CD8-positive, alpha-beta memory T cell (primary cell): ENCODE measurements around the gene IGF2BP3. TPM values are rescaled to one million over a fixed set of nuclear protein-coding genes. Genes with fewer than 3 reads are reported as not detected.
"Not testable (repeated sequence)": the region's sequence is repeated elsewhere in the genome, so short reads cannot be mapped to it uniquely, and the experiment has no call there.

ENCODE experiments used
- CTCF ChIA-PET: fragments of 350-600 bp; sonication (Branson Sonifier 250); formaldehyde crosslinking; loops from one replicate; lab custom pipeline; 2021; ENCODE audit warnings: antibody characterized with exemption; lab: Charles Lee
- POLR2A ChIA-PET: fragments of 350-600 bp; sonication (Branson Sonifier 250); formaldehyde crosslinking; loops from one replicate; lab custom pipeline; 2021; ENCODE audit warnings: antibody characterized with exemption; lab: Charles Lee
- DNase-seq, 5 donors: peaks; one replicate each; pipeline versions ENCODE4 v3.0.0 to v3.0.0-alpha.2; 2020 to 2022; ENCODE audit warnings: mixed read lengths in 1 of 5
- H3K27ac ChIP-seq: one replicate; pipeline ENCODE4 v1.7.0; 2013; ENCODE audit warnings: low read depth, mild to moderate bottlenecking, low read length, moderate library complexity
- H3K27me3 ChIP-seq: 2 replicates; pipeline ENCODE4 v1.7.0; 2013; ENCODE audit warnings: low read length, mild to moderate bottlenecking; ENCODE audit not compliant: insufficient read depth, poor library complexity, severe bottlenecking
- H3K36me3 ChIP-seq: 2 replicates; pipeline ENCODE4 v1.7.0; 2013; ENCODE audit warnings: mild to moderate bottlenecking, low read length, moderate library complexity; ENCODE audit not compliant: insufficient read depth
- H3K4me1 ChIP-seq: 2 replicates; pipeline ENCODE4 v1.7.0; 2013; ENCODE audit warnings: mild to moderate bottlenecking, low read length, moderate library complexity; ENCODE audit not compliant: insufficient read depth
- H3K4me3 ChIP-seq: 2 replicates; pipeline ENCODE4 v1.7.0; 2013; ENCODE audit warnings: mild to moderate bottlenecking, low read length
- H3K9me3 ChIP-seq: 2 replicates; pipeline ENCODE4 v1.7.0; 2013; ENCODE audit warnings: mild to moderate bottlenecking, low read length
- H3K27ac Mint-ChIP-seq, 8 donors: one replicate each; pipeline ENCODE4 v1.8.0; 2020 to 2021; ENCODE audit warnings: mixed read lengths in 8 of 8, mild to moderate bottlenecking in 6 of 8, inconsistent platforms in 3 of 8, moderate library complexity in 3 of 8
- H3K27me3 Mint-ChIP-seq, 2 donors: one replicate each; pipeline ENCODE4 v1.8.0; 2020 to 2021; ENCODE audit warnings: mixed read lengths in 2 of 2, mild to moderate bottlenecking in 1 of 2, moderate library complexity in 1 of 2
- H3K36me3 Mint-ChIP-seq, 3 donors: one replicate each; pipeline ENCODE4 v1.8.0; 2020 to 2021; ENCODE audit warnings: mixed read lengths in 3 of 3, inconsistent platforms in 1 of 3, mild to moderate bottlenecking in 1 of 3
- H3K4me1 Mint-ChIP-seq, 3 donors: one replicate each; pipeline ENCODE4 v1.8.0; 2020 to 2021; ENCODE audit warnings: mixed read lengths in 3 of 3, inconsistent platforms in 1 of 3, mild to moderate bottlenecking in 1 of 3
- H3K4me3 Mint-ChIP-seq, 7 donors: one replicate each; pipeline ENCODE4 v1.8.0; 2020 to 2021; ENCODE audit warnings: mixed read lengths in 7 of 7, mild to moderate bottlenecking in 6 of 7, moderate library complexity in 4 of 7, inconsistent platforms in 2 of 7
- H3K9me3 Mint-ChIP-seq, 5 donors: one replicate each; pipeline ENCODE4 v1.8.0; 2020 to 2022; ENCODE audit warnings: mixed read lengths in 5 of 5, mild to moderate bottlenecking in 3 of 5, moderate library complexity in 2 of 5, inconsistent platforms in 1 of 5
- polyA plus RNA-seq: library from polyadenylated mRNA; unstranded; fragments of 300-500 nt; fragmentation: Illumina TruSeq; gene quantifications from one replicate; pipeline ENCODE4 v1.2.3, GENCODE V29; 2021
- total RNA-seq, 2 experiments: library from RNA; stranded (reverse); gene quantifications; one replicate each; pipeline ENCODE4 v1.2.3, GENCODE V29; 2021

The IGF2BP3 gene
- total and polyA plus RNA-seq, 3 experiments from 2014 or later: 0.04 to 0.15 (median 0.13) TPM

DNA sequence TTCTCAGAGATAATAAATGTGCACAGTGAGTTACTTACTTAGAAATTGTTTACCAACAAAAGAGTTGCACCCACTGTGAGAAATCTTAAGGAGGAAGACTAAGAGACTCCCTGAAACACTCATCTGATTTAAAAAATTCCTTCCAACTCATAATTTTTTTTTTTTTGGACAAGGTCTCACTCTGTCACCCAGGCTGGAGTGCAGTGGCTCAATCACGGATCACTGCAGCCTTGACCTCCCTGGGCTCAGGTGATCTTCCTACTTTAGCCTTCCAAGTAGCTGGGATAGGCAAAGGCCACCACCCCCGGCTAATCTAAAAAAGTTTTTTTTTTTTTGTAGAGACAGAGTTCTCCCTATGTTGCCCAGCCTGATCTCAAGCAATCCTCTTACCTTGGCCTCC is 135.2 kb downstream of the IGF2BP3 start:
- Mint-ChIP-seq H3K4me3 (no peak overlapping the region), H3K27me3 (peaks cover 9 to 17% of the 10 kb centered on the region in 2 donors), H3K4me1 (no peaks in the 10 kb centered on the region), H3K36me3 (no peaks in the 10 kb centered on the region), H3K9me3 (peaks cover 0 to 5% (median 0%) of the 10 kb centered on the region in 5 donors), H3K27ac (no peak overlapping the region)
- Histone ChIP-seq H3K4me1 (no peaks in the 10 kb centered on the region), H3K27ac (no peak overlapping the region), H3K36me3 (no peaks in the 10 kb centered on the region), H3K4me3 (no peak overlapping the region), H3K27me3 (no peaks in the 10 kb centered on the region), H3K9me3 (no peaks in the 10 kb centered on the region)
- ChIA-PET CTCF (no interaction called here), POLR2A (no interaction called here)
- DNase-seq: no peak

DNA sequence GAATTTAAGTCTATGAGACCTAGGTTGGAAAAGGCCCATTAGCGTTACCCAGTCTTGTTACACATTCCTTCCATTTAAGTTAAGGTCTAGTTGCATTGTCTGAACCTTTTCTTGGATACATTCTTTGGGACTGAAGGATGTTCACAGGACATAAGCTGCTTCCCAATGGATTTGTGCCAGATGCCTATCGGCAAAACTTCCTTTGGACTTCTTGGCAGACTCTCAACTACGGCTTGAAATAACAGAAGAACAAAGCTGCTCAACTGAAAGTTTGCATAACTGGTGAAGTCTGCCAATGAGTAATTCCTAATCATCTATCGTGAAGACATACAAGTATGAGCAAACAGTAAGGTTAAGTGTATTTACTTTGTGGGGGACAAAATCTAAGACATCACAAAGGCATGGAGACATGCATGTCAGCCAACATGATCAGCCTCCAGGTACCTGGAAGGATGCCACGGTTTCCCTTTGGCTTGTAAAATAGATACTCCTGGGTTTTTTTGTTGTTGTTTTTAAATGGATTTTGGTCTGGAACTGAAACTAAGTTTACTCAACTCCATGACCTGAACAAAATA is 135.7 kb downstream of the IGF2BP3 start:
- Histone ChIP-seq H3K9me3 (no peaks in the 10 kb centered on the region), H3K36me3 (no peaks in the 10 kb centered on the region), H3K4me1 (no peaks in the 10 kb centered on the region), H3K4me3 (no peak overlapping the region), H3K27me3 (no peaks in the 10 kb centered on the region), H3K27ac (no peak overlapping the region)
- Mint-ChIP-seq H3K27me3 (peaks cover 9 to 17% of the 10 kb centered on the region in 2 donors), H3K27ac (no peak overlapping the region), H3K9me3 (peaks cover 0 to 5% (median 0%) of the 10 kb centered on the region in 5 donors), H3K4me3 (no peak overlapping the region), H3K36me3 (no peaks in the 10 kb centered on the region), H3K4me1 (no peaks in the 10 kb centered on the region)
- CTCF ChIA-PET: no interaction called here
- DNase-seq: no peak
- POLR2A ChIA-PET: no interaction called here

DNA sequence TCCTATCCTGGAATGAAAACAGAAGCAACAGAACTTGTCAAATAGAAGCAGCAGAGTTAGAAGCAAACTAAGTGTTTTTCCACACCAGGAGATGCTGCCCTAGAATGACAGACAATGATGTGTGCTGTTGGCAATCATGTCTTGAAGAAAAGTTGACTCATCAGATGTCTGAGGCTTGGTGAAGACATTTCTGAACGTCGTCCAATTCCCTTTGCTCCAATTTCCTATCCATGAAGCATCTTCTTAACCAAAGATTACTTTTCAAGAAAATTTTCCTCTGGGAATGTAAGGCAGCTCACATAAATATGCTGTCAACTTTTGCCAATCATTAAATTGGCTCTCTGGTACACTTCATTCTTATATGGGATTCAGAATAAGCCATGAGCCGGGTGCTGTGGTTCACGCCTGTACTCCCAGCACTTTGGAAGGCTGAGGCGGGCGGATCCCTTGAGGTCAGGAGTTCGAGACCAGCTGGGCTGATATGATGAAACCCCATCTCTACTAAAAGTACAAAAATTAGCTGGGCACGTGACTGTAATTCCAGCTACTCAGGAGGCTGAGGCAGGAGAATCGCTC is 136.5 kb downstream of the IGF2BP3 start:
- H3K27ac ChIP-seq: no peak overlapping the region
- peaks cover 9 to 17% of the 10 kb centered on the region in 2 donors for H3K27me3 Mint-ChIP-seq
- H3K27ac Mint-ChIP-seq: no peak overlapping the region
- ChIA-PET POLR2A (no interaction called here), CTCF (no interaction called here)
- H3K4me3 Mint-ChIP-seq: no peak overlapping the region
- no peaks in the 10 kb centered on the region for H3K27me3 ChIP-seq
- no peaks in the 10 kb centered on the region for H3K9me3 ChIP-seq
- H3K36me3 ChIP-seq: no peaks in the 10 kb centered on the region
- H3K4me1 Mint-ChIP-seq: no peaks in the 10 kb centered on the region
- peaks cover 0 to 5% (median 0%) of the 10 kb centered on the region in 5 donors for H3K9me3 Mint-ChIP-seq
- H3K4me3 ChIP-seq: no peak overlapping the region
- no peaks in the 10 kb centered on the region for H3K4me1 ChIP-seq
- H3K36me3 Mint-ChIP-seq: no peaks in the 10 kb centered on the region
- DNase-seq: no peak

DNA sequence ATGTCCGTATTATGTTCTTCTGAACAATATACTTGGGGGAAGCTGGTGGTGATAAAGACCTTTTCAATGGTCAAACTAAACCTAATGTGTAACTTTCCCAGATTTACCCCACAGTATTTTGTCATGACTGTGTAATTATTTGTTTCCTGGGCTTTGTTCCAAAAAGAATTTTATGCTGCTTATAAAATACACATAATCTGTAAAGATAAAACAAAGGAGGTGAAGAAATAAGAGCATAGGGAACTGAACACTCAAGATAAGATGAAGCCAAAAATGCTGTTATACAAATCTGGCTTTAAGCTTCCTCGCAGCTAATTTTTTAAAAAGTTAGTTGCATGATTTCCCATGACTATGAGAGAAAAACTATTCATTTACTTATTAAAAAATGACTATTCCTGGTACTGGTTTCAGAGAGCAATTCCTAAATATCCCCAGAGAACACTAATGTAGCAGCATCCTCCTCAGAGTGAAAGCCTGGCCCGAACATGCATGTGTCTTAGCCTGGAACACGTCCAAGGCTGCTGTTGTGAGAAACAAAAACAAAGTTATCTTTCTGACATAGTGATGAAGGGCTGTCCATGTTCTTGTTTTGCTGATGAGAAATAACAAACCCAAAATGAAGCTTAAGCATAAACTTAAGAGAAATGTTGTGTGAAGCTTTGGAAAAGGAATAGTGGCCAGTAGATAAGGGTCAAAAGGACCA is 137.2 kb downstream of the IGF2BP3 start:
- no peaks in the 10 kb centered on the region for H3K27me3 ChIP-seq
- POLR2A ChIA-PET: no interaction called here
- no peak overlapping the region for H3K27ac Mint-ChIP-seq

DNA sequence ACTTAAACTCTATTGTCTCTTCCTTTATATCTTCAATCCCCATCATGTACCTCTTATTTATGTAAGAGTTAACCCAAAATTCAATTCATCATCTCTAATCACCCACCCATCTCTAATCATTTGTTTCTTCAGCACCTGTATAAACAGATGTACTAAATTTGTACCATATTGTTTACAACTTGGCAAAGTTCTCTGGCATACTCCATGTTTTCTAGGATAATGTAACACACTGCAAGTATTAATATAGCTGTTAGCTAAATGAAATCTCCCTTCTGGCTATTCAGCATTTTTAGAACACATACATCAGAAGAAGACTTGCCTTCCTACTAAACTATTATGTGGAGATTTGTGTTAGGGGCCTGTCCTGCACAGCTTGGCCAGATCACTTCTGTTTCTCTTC is 138.1 kb downstream of the IGF2BP3 start:
- H3K9me3 ChIP-seq: no peaks in the 10 kb centered on the region
- H3K27me3 ChIP-seq: no peaks in the 10 kb centered on the region
- no peaks in the 10 kb centered on the region for H3K4me1 Mint-ChIP-seq
- peaks cover 4 to 14% of the 10 kb centered on the region in 2 donors for H3K27me3 Mint-ChIP-seq
- no peak overlapping the region for H3K4me3 Mint-ChIP-seq
- CTCF ChIA-PET: no interaction called here
- no peak overlapping the region for H3K27ac Mint-ChIP-seq
- no peak overlapping the region for H3K4me3 ChIP-seq
- POLR2A ChIA-PET: no interaction called here
- no peaks in the 10 kb centered on the region for H3K36me3 Mint-ChIP-seq
- H3K9me3 Mint-ChIP-seq: no peaks in the 10 kb centered on the region
- H3K4me1 ChIP-seq: no peaks in the 10 kb centered on the region
- no peaks in the 10 kb centered on the region for H3K36me3 ChIP-seq
- no peak for DNase-seq
- H3K27ac ChIP-seq: no peak overlapping the region

More for the DNA sequence above, 137.2 kb downstream of the IGF2BP3 start:
- no peaks in the 10 kb centered on the region for H3K4me1 ChIP-seq
- CTCF ChIA-PET: no interaction called here
- DNase-seq: no peak
- H3K36me3 Mint-ChIP-seq: no peaks in the 10 kb centered on the region
- H3K27me3 Mint-ChIP-seq: peaks cover 9 to 17% of the 10 kb centered on the region in 2 donors
- no peak overlapping the region for H3K4me3 ChIP-seq
- H3K4me3 Mint-ChIP-seq: no peak overlapping the region
- no peaks in the 10 kb centered on the region for H3K36me3 ChIP-seq
- no peaks in the 10 kb centered on the region for H3K9me3 ChIP-seq
- H3K4me1 Mint-ChIP-seq: no peaks in the 10 kb centered on the region
- H3K27ac ChIP-seq: no peak overlapping the region
- H3K9me3 Mint-ChIP-seq: peaks cover 0 to 5% (median 0%) of the 10 kb centered on the region in 5 donors

DNA sequence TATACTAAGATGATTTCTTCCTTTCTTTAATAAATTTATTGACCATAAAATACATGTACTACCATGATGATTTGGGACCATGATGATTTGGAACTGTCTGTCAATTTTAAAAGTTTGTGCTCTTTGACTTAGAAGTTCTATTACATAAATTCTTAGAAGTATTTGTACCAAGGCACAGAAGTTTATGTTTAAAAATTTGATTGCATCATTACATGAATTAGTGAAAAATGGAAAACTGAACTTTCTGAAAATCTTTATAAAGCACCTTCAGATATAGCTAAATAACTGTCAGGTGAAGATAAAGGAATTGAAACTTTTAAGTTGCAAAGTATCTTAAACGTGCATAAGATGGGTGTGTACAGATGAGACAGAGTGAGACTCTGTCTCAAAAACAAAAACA is 139.2 kb downstream of the IGF2BP3 start:
- H3K4me3 ChIP-seq: no peak overlapping the region
- H3K27me3 ChIP-seq: no peaks in the 10 kb centered on the region
- H3K4me3 Mint-ChIP-seq: no peak overlapping the region
- H3K4me1 Mint-ChIP-seq: no peaks in the 10 kb centered on the region
- ChIA-PET POLR2A (no interaction called here), CTCF (interaction anchor here (0.6 to 1.9 kb wide), 2 partner anchors 8 to 65 kb away, joined by 3 to 5 read pairs; no protein-coding TSS in a partner anchor)
- H3K36me3 ChIP-seq: no peaks in the 10 kb centered on the region
- no peak overlapping the region for H3K27ac Mint-ChIP-seq
- no peak for DNase-seq
- H3K27ac ChIP-seq: no peak overlapping the region
- no peaks in the 10 kb centered on the region for H3K9me3 ChIP-seq
- H3K9me3 Mint-ChIP-seq: no peaks in the 10 kb centered on the region
- H3K4me1 ChIP-seq: no peaks in the 10 kb centered on the region
- no peaks in the 10 kb centered on the region for H3K36me3 Mint-ChIP-seq
- H3K27me3 Mint-ChIP-seq: peaks cover 4 to 11% of the 10 kb centered on the region in 2 donors

DNA sequence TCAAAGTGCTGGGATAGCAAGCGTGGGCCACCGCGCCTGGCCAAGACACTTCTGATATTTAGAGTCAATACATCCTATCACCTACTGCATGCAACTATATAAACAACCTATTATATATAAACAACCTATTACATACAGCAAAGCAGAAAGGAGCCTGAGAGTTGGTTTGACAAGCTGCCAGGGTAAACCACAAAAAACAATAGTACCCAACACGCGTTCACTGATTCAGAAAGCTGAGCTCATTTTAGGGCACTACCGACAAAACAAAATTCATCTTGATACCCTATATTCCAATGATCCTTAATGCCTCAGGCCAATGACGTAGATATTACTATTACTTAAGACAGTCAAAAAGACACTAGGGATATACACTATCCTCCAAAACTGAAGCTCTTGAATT is 154.9 kb downstream of the IGF2BP3 start:
- H3K27me3 ChIP-seq: no peaks in the 10 kb centered on the region

DNA sequence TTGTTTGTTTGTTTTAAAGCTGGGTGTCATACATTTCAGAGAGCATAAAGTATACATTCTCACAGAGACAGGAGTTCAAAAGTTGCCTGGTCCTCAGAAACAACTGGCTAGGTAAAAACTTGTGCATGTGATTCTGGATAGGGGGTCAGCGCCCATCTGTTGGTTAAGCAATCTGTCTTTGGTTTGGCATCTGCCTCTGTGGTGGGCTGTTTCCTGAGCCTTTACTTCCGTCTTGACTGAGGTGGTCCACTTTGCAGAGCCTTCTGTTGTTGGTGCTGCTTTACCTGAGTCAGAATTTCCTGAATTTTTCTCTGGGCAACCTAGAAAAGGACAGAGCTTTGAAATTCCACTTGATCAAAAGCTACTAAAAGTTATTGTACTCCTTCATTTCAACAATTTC is 158.2 kb downstream of the IGF2BP3 start:
- DNase-seq, H3K9me3 ChIP-seq, H3K27me3 Mint-ChIP-seq, H3K27ac ChIP-seq, H3K9me3 Mint-ChIP-seq, POLR2A ChIA-PET, H3K4me3 Mint-ChIP-seq, H3K4me1 ChIP-seq, H3K27me3 ChIP-seq, H3K4me3 ChIP-seq: not testable (repeated sequence)
- Mint-ChIP-seq H3K36me3 (peaks cover 0 to 42% (median 12%) of the 10 kb centered on the region in 3 donors), H3K4me1 (peaks cover 9 to 12% (median 12%) of the 10 kb centered on the region in 3 donors), H3K27ac (peak overlapping the region in 3 of 8 donors; percentile 6 to 64 (median 40))
- H3K36me3 ChIP-seq: peaks cover 25% of the 10 kb centered on the region
- CTCF ChIA-PET: interaction anchor here (1.2 to 1.7 kb wide), 3 partner anchors 12 to 39 kb away, joined by 3 to 4 read pairs (median 4); partner anchors contain the start of gene MALSU1

More for the DNA sequence above, 154.9 kb downstream of the IGF2BP3 start:
- ChIA-PET CTCF (no interaction called here), POLR2A (no interaction called here)
- Mint-ChIP-seq H3K4me3 (no peak overlapping the region), H3K4me1 (peaks cover 0 to 5% (median 3%) of the 10 kb centered on the region in 3 donors), H3K27me3 (peaks cover 2 to 13% of the 10 kb centered on the region in 2 donors), H3K27ac (no peak overlapping the region), H3K36me3 (peaks cover 0 to 11% (median 0%) of the 10 kb centered on the region in 3 donors), H3K9me3 (no peaks in the 10 kb centered on the region)
- Histone ChIP-seq H3K4me1 (no peaks in the 10 kb centered on the region), H3K4me3 (no peak overlapping the region), H3K9me3 (no peaks in the 10 kb centered on the region), H3K36me3 (no peaks in the 10 kb centered on the region), H3K27ac (no peak overlapping the region)
- DNase-seq: no peak
